ENCODE results near the gene MYOM3.

GRCh38 chr1:24010650-24011049 is 101.3 kb downstream of the MYOM3 start:
- TF ChIP-seq CTCF (IDR thresholded peaks at IDR 0.05) = no peak
- no peak for TF ChIP-seq ZFX (IDR thresholded peaks at IDR 0.05; ENCODE audit: borderline replicate concordance)
